Activated naive CD8-positive, alpha-beta T cell treated with anti-CD3 and anti-CD28 coated beads, Interleukin-2, amount 50 U/mL, for 16 hours (primary cell): Measurements from ENCODE around the gene COG6.

Experiments used
- DNase-seq: peaks from one replicate; pipeline ENCODE4 v3.0.0-alpha.2; 2020; ENCODE audit warnings: low read depth, low spot score

Gene COG6

GRCh38 chr13:39676315-39676876 is 20.9 kb downstream of the COG6 start:
- DNase-seq = no peak

- DNase-seq = no peak
Measured at GRCh38 chr13:39682310-39682709, 26.8 kb downstream of the COG6 start.

- no peak for DNase-seq
Measured at GRCh38 chr13:39682788-39683187, 27.3 kb downstream of the COG6 start.

- DNase-seq = no peak
Measured at GRCh38 chr13:39684531-39685137, 29.2 kb downstream of the COG6 start.

GRCh38 chr13:39685652-39686051 is 30.2 kb downstream of the COG6 start:
- DNase-seq = no peak

- DNase-seq = no peak
Measured at GRCh38 chr13:39688278-39688677, 32.8 kb downstream of the COG6 start.

- no peak for DNase-seq
Measured at GRCh38 chr13:39688699-39689405, 33.4 kb downstream of the COG6 start.

GRCh38 chr13:39692660-39693438 is 37.4 kb downstream of the COG6 start:
- DNase-seq = no peak

- DNase-seq = no peak
Measured at GRCh38 chr13:39699274-39699673, 43.8 kb downstream of the COG6 start.

- DNase-seq = no peak
Measured at GRCh38 chr13:39712626-39713025, 57.2 kb downstream of the COG6 start.

- DNase-seq = no peak
Measured at GRCh38 chr13:39729156-39729555, 73.7 kb downstream of the COG6 start.

GRCh38 chr13:39734952-39735351 is 79.5 kb downstream of the COG6 start:
- no peak for DNase-seq

GRCh38 chr13:39737047-39737446 is 81.6 kb downstream of the COG6 start:
- DNase-seq = no peak

- no peak for DNase-seq
Measured at GRCh38 chr13:39740761-39741160, 85.3 kb downstream of the COG6 start.

GRCh38 chr13:39748961-39749360 is 93.5 kb downstream of the COG6 start:
- DNase-seq = no peak

- no peak for DNase-seq
Measured at GRCh38 chr13:39749528-39749927, 94.1 kb downstream of the COG6 start.

GRCh38 chr13:39751805-39752204 is 96.3 kb downstream of the COG6 start:
- no peak for DNase-seq

GRCh38 chr13:39760521-39760920 is 105.1 kb downstream of the COG6 start:
- no peak for DNase-seq

- no peak for DNase-seq
Measured at GRCh38 chr13:39765801-39766463, 110.5 kb downstream of the COG6 start.

- DNase-seq = no peak
Measured at GRCh38 chr13:39766464-39767158, 111.1 kb downstream of the COG6 start.

- DNase-seq = no peak
Measured at GRCh38 chr13:39767791-39768517, 112.5 kb downstream of the COG6 start.
